SK-N-SH treated with all-trans-retinoic acid at 6 μM for 48 hours (cell line): Measurements from ENCODE around the gene SDK1.

ENCODE experiments used
- ATAC-seq: fragments of 200-7000 bp; cut with Tn5 transposase; 3 replicates; pipeline ENCODE4 v1.9.1; 2020; ENCODE audit warnings: mild to moderate bottlenecking, moderate library complexity
- ARNTL ChIP-seq: fragments of 450-650 bp; formaldehyde crosslinking; IDR thresholded peaks from 2 replicates; pipeline ENCODE4 v1.5.0; 2020; ENCODE audit warnings: low read depth, mild to moderate bottlenecking, moderate library complexity, borderline replicate concordance
- BACH2 ChIP-seq: fragments of 250-450 bp; sonication (Bioruptor Pico); IDR thresholded peaks from 2 replicates; pipeline ENCODE4 v1.9.0; 2021; ENCODE audit warnings: mild to moderate bottlenecking, borderline replicate concordance
- CSDC2 ChIP-seq: fragments of 250-450 bp; sonication (Bioruptor Pico); IDR thresholded peaks from 2 replicates; pipeline ENCODE4 v1.5.0; 2020; ENCODE audit warnings: mild to moderate bottlenecking, moderate library complexity
- ESRRG ChIP-seq: fragments of 250-450 bp; sonication (Bioruptor Pico); IDR thresholded peaks from 2 replicates; pipeline ENCODE4 v1.6.1; 2021; ENCODE audit warnings: mild to moderate bottlenecking
- ISL1 ChIP-seq: fragments of 250-450 bp; sonication (Bioruptor Pico); IDR thresholded peaks from 2 replicates; pipeline ENCODE4 v2.1.2; 2022; ENCODE audit warnings: mild to moderate bottlenecking, moderate library complexity
- PPARA ChIP-seq: fragments of 250-450 bp; sonication (Bioruptor Pico); IDR thresholded peaks from 2 replicates; pipeline ENCODE4 v1.5.0; 2020; ENCODE audit warnings: mild to moderate bottlenecking, borderline replicate concordance
- RARB ChIP-seq: fragments of 250-450 bp; sonication (Bioruptor Pico); IDR thresholded peaks from 2 replicates; pipeline ENCODE4 v1.8.0; 2021; ENCODE audit warnings: mild to moderate bottlenecking, moderate library complexity
- SNAI2 ChIP-seq: fragments of 250-450 bp; sonication (Bioruptor Pico); IDR thresholded peaks from 2 replicates; pipeline ENCODE4 v1.5.0; 2020; ENCODE audit warnings: mild to moderate bottlenecking, moderate library complexity
- TCF4 ChIP-seq: fragments of 250-450 bp; sonication (Bioruptor Pico); IDR thresholded peaks from 2 replicates; pipeline ENCODE4 v1.8.0; 2021; ENCODE audit warnings: mild to moderate bottlenecking, moderate library complexity, borderline replicate concordance
- TOX ChIP-seq: fragments of 250-450 bp; sonication (Bioruptor Pico); IDR thresholded peaks from 2 replicates; pipeline ENCODE4 v1.8.0; 2021; ENCODE audit warnings: mild to moderate bottlenecking, moderate library complexity, borderline replicate concordance
- TSHZ2 ChIP-seq: fragments of 250-450 bp; sonication (Bioruptor Pico); IDR thresholded peaks from 2 replicates; pipeline ENCODE4 v1.5.0; 2020; ENCODE audit warnings: mild to moderate bottlenecking, moderate library complexity
- ZC3H10 ChIP-seq: fragments of 250-450 bp; sonication (Bioruptor Pico); IDR thresholded peaks from 2 replicates; pipeline ENCODE4 v1.5.1; 2021; ENCODE audit warnings: mild to moderate bottlenecking, moderate library complexity
- ZFP3 ChIP-seq: fragments of 250-450 bp; sonication (Bioruptor Pico); IDR thresholded peaks from 2 replicates; pipeline ENCODE4 v1.5.0; 2020; ENCODE audit warnings: mild to moderate bottlenecking, moderate library complexity
- ZNF565 ChIP-seq: fragments of 450-650 bp; formaldehyde crosslinking; conservative IDR thresholded peaks from 2 replicates; pipeline ENCODE4 v1.5.0; 2020; ENCODE audit warnings: low read depth, mild to moderate bottlenecking, moderate library complexity
- ZNF70 ChIP-seq: fragments of 450-650 bp; formaldehyde crosslinking; IDR thresholded peaks from 2 replicates; pipeline ENCODE4 v1.5.0; 2020; ENCODE audit warnings: mild to moderate bottlenecking, moderate library complexity
- ZNF8 ChIP-seq: fragments of 450-650 bp; formaldehyde crosslinking; IDR thresholded peaks from 2 replicates; pipeline ENCODE4 v1.5.0; 2020; ENCODE audit warnings: mild to moderate bottlenecking, moderate library complexity
- TF ChIP-seq, protein P1 (sequence below): fragments of 250-450 bp; sonication (Bioruptor Pico); IDR thresholded peaks from 2 replicates; pipeline ENCODE4 v1.5.1; 2020; ENCODE audit warnings: low read depth, mild to moderate bottlenecking, moderate library complexity
- TF ChIP-seq, protein P2 (sequence below): fragments of 250-450 bp; sonication (Bioruptor Pico); IDR thresholded peaks from 2 replicates; pipeline ENCODE4 v1.8.0; 2020; ENCODE audit warnings: mild to moderate bottlenecking, moderate library complexity, borderline replicate concordance

SDK1 gene

DNA sequence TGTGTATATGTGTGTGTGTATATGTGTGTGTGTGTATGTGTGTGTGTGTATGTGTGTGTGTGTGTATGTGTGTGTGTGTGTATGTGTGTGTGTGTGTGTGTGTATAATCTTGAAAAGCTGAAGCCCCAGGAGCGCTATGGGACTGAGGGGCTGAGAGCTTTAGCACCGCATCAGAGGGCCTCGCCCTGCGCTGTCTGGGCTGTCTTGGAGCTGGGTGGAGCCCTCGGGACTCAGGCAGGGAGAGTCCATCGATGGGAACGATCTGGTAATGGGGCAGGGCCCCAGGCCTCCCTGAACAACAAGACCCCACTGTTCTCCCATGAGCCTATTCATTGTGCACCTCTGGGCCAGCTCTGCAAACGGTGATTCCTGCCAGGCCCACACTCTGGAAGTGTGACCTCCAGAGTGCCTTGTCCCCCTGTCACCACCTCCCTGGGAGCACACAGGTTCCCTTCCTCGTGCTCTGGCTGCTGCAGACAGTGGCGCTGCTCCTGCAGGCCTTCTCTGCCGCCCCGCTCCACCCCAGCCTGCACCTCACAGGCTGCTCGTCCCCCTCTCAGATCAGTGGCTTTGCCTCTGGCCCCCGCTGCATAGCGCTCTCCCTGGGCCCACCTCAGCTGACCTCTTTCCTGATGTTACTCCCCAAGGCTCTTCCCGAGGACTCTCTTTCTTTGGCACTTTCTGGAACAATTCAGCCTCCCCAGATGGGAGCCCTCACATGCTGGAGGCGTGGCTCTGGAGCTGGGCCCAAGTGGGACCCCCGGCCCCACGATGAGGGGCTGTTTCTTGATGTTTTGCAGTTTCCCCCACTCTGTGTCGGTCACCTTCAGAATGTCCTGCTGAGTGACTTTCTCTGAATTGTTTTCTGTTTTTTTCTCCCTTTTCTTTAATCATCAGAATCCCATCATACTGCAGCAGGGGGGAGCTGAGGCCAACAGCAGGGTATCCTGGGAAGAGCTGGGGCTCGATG, 838.9 kb downstream of the SDK1 start:
- TF ChIP-seq, protein P1, sequence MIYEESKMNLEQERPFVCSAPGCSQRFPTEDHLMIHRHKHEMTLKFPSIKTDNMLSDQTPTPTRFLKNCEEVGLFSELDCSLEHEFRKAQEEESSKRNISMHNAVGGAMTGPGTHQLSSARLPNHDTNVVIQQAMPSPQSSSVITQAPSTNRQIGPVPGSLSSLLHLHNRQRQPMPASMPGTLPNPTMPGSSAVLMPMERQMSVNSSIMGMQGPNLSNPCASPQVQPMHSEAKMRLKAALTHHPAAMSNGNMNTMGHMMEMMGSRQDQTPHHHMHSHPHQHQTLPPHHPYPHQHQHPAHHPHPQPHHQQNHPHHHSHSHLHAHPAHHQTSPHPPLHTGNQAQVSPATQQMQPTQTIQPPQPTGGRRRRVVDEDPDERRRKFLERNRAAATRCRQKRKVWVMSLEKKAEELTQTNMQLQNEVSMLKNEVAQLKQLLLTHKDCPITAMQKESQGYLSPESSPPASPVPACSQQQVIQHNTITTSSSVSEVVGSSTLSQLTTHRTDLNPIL: no peak
- TF ChIP-seq ZC3H10 (CRISPR knock-in tag) (no peak), ESRRG (CRISPR knock-in tag) (no peak), ZNF565 (CRISPR knock-in tag) (no peak), SNAI2 (no peak)
- TF ChIP-seq, protein P2, sequence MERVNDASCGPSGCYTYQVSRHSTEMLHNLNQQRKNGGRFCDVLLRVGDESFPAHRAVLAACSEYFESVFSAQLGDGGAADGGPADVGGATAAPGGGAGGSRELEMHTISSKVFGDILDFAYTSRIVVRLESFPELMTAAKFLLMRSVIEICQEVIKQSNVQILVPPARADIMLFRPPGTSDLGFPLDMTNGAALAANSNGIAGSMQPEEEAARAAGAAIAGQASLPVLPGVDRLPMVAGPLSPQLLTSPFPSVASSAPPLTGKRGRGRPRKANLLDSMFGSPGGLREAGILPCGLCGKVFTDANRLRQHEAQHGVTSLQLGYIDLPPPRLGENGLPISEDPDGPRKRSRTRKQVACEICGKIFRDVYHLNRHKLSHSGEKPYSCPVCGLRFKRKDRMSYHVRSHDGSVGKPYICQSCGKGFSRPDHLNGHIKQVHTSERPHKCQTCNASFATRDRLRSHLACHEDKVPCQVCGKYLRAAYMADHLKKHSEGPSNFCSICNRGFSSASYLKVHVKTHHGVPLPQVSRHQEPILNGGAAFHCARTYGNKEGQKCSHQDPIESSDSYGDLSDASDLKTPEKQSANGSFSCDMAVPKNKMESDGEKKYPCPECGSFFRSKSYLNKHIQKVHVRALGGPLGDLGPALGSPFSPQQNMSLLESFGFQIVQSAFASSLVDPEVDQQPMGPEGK (CRISPR knock-in tag): no peak
- no peak for ATAC-seq

GRCh38 chr7:4140933-4141332, 839.9 kb downstream of the SDK1 start:
- TF ChIP-seq SNAI2 (no peak), ZC3H10 (CRISPR knock-in tag) (no peak), ZNF70 (no peak), PPARA (CRISPR knock-in tag) (no peak), ARNTL (CRISPR knock-in tag) (no peak), ZFP3 (CRISPR knock-in tag) (no peak), RARB (CRISPR knock-in tag) (no peak), BACH2 (CRISPR knock-in tag) (no peak), TCF4 (CRISPR knock-in tag) (no peak), ZNF8 (CRISPR knock-in tag) (no peak)
- TF ChIP-seq, protein P2 (CRISPR knock-in tag): no peak
- TF ChIP-seq, all 23 proteins: peak for 0
- no peak for ATAC-seq

GRCh38 chr7:4143006-4143405, 842.0 kb downstream of the SDK1 start:
- TF ChIP-seq ZFP3 (CRISPR knock-in tag) (no peak), TCF4 (CRISPR knock-in tag) (no peak), ISL1 (CRISPR knock-in tag) (no peak), CSDC2 (CRISPR knock-in tag) (no peak), TOX (CRISPR knock-in tag) (no peak), TSHZ2 (CRISPR knock-in tag) (no peak)
- TF ChIP-seq, protein P1: no peak
- no peak for ATAC-seq
